Activated CD8-positive, alpha-beta memory T cell treated with anti-CD3 and anti-CD28 coated beads for 24 hours (primary cell): ENCODE results near the gene PSMD2.
A peak's percentile ranks its signal among the peaks of the same experiment; 100 is the strongest.
"Not testable (repeated sequence)": the region's sequence is repeated elsewhere in the genome, so short reads cannot be mapped to it uniquely, and the experiment has no call there.

Experiments used
- DNase-seq: peaks from one replicate; pipeline ENCODE4 v3.0.0-alpha.2; 2020

Gene PSMD2

GRCh38 chr3:184298759-184299487 lies at the start of gene PSMD2:
Gene PSMD2 (plus strand): TSS chr3:184299241. CDS start chr3:184299267, 26 bp downstream.
- DNase-seq: peak; percentile 98

- peak; percentile 95 for DNase-seq
These were observed 49.5 kb upstream of the PSMD2 start, which contains the start of gene EEF1AKMT4 for GRCh38 chr3:184249412-184250166. Gene EEF1AKMT4 (plus strand): TSS chr3:184249672. CDS start chr3:184249695, 23 bp downstream.

- DNase-seq: peak; percentile 96
These were observed 48.7 kb upstream of the PSMD2 start for GRCh38 chr3:184250167-184250828.

- DNase-seq: no peak
These were observed 43.6 kb upstream of the PSMD2 start for GRCh38 chr3:184255291-184256039.

- DNase-seq: no peak
These were observed 41.7 kb upstream of the PSMD2 start for GRCh38 chr3:184257083-184257915.

GRCh38 chr3:184258926-184259325 lies 40.1 kb upstream of the PSMD2 start:
- DNase-seq: no peak

- DNase-seq: no peak
These were observed 39.6 kb upstream of the PSMD2 start for GRCh38 chr3:184259396-184259877.

GRCh38 chr3:184259878-184260723 lies 38.9 kb upstream of the PSMD2 start:
- DNase-seq: peak; percentile 68

- DNase-seq: no peak
These were observed 38.2 kb upstream of the PSMD2 start for GRCh38 chr3:184260724-184261269.

- DNase-seq: peak; percentile 76
These were observed 37.7 kb upstream of the PSMD2 start, which contains the start of gene CAMK2N2 for GRCh38 chr3:184261270-184261853. Gene CAMK2N2 (minus strand): TSS chr3:184261553. CDS start chr3:184261285, 268 bp downstream.

- DNase-seq: no peak
These were observed 36.9 kb upstream of the PSMD2 start for GRCh38 chr3:184261854-184262763.

- no peak for DNase-seq
These were observed 36.3 kb upstream of the PSMD2 start for GRCh38 chr3:184262764-184263179.

- not testable (repeated sequence) for DNase-seq
These were observed 31.8 kb upstream of the PSMD2 start for GRCh38 chr3:184267249-184267648.

GRCh38 chr3:184272269-184272668 lies 26.8 kb upstream of the PSMD2 start:
- no peak for DNase-seq

- DNase-seq: no peak
These were observed 23.7 kb upstream of the PSMD2 start for GRCh38 chr3:184275381-184275701.

GRCh38 chr3:184275961-184276910 lies 22.8 kb upstream of the PSMD2 start, which contains the start of gene ECE2:
Gene ECE2 (plus strand): TSS chr3:184276022. CDS start chr3:184276154, 132 bp downstream.
- no peak for DNase-seq

- DNase-seq: no peak
These were observed 21.7 kb upstream of the PSMD2 start for GRCh38 chr3:184277366-184277765.

GRCh38 chr3:184282941-184283340 lies 16.1 kb upstream of the PSMD2 start:
- DNase-seq: no peak
